Fibroblast of the aortic adventitia (primary cell): ENCODE measurements around the gene GPR12. TPM values are rescaled to one million over a fixed set of nuclear protein-coding genes. Genes with fewer than 3 reads are reported as not detected.

Experiments
- DNase-seq: peaks from one replicate; pipeline ENCODE4 v3.0.0-alpha.2; 2010; ENCODE audit warnings: low read depth
- H3K4me3 ChIP-seq: 2 replicates; pipeline ENCODE4 v1.5.1; 2011; ENCODE audit warnings: low read depth, mild to moderate bottlenecking, control low read depth, low read length, moderate library complexity
- total RNA-seq: library from RNA; depleted of rRNA; stranded (reverse); fragments of >200 nt; gene quantifications from 2 replicates; pipeline ENCODE4 v1.2.3, GENCODE V29; 2012; ENCODE audit warnings: low replicate concordance
- TF ChIP-seq, protein P1 (sequence below): IDR thresholded peaks from 2 replicates; pipeline ENCODE4 v1.5.1; 2011; ENCODE audit warnings: mild to moderate bottlenecking, low read length, control low read depth, inconsistent platforms; ENCODE audit not compliant: insufficient read depth

GPR12 gene
- total RNA-seq, 1 donor: not detected

DNA sequence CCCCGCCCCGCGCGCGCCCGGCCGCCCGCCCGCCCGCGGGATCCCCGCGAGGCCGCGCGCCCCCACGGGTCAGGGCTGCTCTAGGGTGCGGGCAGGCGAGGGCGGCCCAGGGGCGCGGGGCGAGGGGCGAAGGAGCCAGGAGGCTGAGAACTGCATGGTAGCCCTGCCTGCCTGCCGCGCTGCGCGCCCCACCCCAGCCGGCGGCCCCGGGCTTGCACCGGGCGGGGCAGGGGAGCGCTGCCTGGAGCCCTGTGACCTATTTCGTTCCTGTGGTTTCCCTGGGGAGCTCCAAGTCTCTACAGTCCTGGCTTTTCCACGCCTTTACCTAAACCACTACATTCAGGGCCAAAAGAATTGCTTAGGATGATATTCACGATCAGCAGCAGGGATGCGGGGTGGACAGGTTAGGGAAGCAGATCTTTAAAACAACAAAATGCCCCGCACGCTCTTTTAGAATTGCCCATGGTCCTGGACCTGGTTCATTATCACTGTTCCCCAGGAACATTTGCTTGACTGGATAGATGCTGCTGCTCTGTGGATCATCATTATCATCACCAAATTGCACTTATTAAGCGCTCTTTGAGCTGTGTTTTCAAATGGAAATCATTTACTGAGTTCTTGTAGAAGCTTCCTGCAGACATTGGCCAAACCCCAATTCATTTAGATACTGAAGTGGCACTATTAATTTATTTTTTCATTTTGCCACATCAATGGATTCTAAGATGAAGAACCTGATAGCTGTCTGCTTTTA lies 421 bp upstream of the GPR12 start:
- H3K4me3 ChIP-seq: no peak overlapping the region
- no peak for DNase-seq
- TF ChIP-seq, protein P1, sequence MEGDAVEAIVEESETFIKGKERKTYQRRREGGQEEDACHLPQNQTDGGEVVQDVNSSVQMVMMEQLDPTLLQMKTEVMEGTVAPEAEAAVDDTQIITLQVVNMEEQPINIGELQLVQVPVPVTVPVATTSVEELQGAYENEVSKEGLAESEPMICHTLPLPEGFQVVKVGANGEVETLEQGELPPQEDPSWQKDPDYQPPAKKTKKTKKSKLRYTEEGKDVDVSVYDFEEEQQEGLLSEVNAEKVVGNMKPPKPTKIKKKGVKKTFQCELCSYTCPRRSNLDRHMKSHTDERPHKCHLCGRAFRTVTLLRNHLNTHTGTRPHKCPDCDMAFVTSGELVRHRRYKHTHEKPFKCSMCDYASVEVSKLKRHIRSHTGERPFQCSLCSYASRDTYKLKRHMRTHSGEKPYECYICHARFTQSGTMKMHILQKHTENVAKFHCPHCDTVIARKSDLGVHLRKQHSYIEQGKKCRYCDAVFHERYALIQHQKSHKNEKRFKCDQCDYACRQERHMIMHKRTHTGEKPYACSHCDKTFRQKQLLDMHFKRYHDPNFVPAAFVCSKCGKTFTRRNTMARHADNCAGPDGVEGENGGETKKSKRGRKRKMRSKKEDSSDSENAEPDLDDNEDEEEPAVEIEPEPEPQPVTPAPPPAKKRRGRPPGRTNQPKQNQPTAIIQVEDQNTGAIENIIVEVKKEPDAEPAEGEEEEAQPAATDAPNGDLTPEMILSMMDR: no peak

DNA sequence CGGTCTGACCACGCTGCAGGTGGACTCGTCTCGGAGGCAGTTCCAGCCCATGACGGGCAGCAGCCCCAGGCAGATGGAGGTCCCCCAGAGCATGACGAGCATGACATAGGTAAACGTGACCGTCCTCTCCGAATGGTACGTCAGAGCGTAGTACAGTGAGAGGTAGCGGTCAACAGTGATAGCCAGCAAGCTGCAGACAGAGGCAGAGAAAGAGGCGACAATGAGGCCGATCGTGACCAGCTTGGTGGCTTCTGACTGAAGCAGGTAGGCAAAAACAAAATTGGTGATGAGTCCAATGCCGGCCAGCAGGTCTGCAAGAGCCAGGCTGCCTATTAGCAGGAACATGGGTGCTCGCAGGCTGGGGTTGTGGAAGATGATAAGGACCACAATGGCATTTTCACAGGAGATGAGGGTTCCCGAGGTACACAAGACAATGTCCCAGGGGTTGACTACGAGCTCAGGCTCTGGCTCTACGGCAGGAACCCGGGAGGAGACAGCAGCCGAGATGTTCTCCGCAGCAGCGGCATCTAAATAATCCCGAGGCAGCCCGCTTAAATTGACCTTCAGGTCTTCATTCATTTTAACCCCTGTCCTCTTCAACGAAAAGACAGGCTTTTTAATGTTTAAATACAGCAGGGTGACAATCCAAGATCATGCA lies 1.2 kb downstream of the GPR12 start:
- no peak for DNase-seq
- no peak overlapping the region for H3K4me3 ChIP-seq
- TF ChIP-seq, protein P1: no peak

DNA sequence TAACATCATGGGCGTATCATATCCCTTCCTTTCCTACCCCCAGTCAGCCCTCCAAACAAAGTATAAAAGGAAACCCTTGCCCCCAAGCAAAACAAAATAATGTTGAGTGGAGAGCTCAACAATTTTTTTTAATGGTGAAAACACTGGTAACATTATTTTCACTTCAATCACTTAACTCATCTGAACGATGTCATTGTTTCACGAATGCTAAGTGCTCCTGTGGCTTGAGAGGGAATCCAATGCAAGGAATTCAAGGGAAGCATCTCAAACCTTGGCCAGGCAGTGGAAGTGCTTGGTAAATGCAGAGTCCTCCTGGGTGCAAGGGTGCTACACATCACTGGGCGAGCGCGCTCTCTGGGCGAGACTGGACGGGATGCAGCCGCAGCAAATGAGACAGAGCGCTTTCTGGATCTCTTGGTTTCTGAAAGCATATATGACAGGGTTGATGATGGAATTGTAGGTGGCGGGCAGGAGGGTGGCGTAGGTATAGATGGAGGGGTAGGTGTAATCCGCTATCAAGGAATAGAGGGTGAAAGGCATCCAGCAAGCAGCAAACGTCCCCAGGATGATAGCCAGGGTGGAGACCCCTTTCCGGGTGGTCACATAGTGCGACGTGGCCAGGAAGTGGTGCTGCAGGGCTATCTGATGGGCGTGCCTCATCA lies 2.0 kb downstream of the GPR12 start:
- H3K4me3 ChIP-seq: no peak overlapping the region
- TF ChIP-seq, protein P1: no peak
- DNase-seq: no peak

DNA sequence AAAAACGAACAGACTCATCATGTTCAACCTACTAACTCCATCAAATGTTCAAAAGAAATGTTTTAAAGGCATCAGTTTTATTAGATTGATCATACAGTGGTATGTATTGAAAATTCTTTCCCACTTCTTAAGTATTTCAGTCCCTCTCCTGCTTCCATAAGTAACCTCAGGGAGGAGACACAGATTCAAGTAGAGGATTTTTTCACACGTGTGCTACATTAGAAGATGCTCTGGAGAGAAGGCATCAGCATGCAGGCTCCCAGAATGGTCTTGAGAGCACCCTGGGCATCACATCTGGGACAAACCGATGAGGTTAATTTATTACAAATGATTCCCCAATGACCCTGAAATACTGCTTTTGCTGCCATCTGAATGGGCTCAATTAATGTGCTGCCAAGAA lies 3.6 kb downstream of the GPR12 start:
- H3K4me3 ChIP-seq: no peak overlapping the region
- DNase-seq: no peak
- TF ChIP-seq, protein P1: no peak

DNA sequence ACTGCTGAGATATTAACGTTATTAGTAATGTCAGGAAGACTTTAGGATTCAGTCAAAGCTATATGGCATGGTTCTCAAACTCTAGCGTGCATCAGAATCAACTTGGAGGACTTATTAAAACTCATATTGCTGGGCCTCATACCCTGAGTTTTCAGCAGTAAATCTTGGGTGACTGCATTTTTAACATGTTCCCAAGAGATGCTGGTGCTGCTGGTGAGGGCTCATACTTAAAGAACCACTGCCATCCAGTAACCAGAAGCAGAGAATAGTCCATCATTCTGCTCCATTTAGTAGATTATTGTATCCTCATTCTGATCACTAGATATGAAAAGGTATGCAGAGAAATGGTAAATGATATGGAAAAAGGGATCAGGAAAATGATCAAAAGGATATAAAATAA lies 7.9 kb downstream of the GPR12 start:
- DNase-seq: no peak
- TF ChIP-seq, protein P1: no peak
- H3K4me3 ChIP-seq: no peak overlapping the region

DNA sequence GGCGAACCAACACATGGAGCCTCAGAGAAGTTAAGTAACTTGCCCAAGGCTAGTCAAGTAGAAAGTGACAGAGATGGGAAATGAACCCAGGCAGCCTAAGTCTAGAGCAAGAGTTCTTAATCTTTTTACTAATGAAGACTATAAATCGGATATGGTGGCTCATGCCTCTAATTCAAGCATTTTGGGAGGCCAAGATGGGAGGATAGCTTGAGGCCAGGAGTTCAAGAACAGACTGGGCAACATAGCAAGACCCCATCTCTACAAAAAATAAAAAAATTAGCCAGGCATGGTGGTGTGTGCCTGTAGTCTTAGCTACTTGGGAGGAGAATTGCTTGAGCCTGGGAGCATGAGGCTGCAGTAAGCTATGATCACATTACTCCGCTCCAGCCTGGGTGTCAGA lies 10.7 kb downstream of the GPR12 start:
- no peak for DNase-seq
- TF ChIP-seq, protein P1: no peak
- no peak overlapping the region for H3K4me3 ChIP-seq
